Liver (tissue), 3 donors: ENCODE data around the gene HSD17B12.

Experiments used
- CTCF ChIP-seq: fragments of 150-350 bp; IDR thresholded peaks from 2 replicates; pipeline ENCODE4 v1.5.1; 2017; ENCODE audit warnings: improper control_type of control experiment, low read depth, low read length; ENCODE audit not compliant: missing input control
- EGR1 ChIP-seq, 2 donors: IDR thresholded peaks; 2 replicates each; pipeline ENCODE4 v1.6.1; 2016 to 2018; ENCODE audit warnings: antibody characterized with exemption in 2 of 2, low read depth in 2 of 2
- FOXA1 ChIP-seq: IDR thresholded peaks from 2 replicates; pipeline ENCODE4 v1.6.1; 2016; ENCODE audit warnings: antibody characterized with exemption
- GABPA ChIP-seq, 2 donors: IDR thresholded peaks in 1 of 2; conservative IDR thresholded peaks in 1 of 2; 2 replicates each; pipeline ENCODE4 v1.6.1; 2016; ENCODE audit warnings: antibody characterized with exemption in 2 of 2, mild to moderate bottlenecking in 1 of 2, moderate library complexity in 1 of 2
- JUND ChIP-seq, 2 donors: IDR thresholded peaks; 2 replicates each; pipeline ENCODE4 v1.6.1; 2016; ENCODE audit warnings: antibody characterized with exemption in 2 of 2
- MAX ChIP-seq: IDR thresholded peaks from 2 replicates; pipeline ENCODE4 v1.6.1; 2016; ENCODE audit warnings: antibody characterized with exemption
- RAD21 ChIP-seq, 2 donors: IDR thresholded peaks; 2 replicates each; pipeline ENCODE4 v1.6.1; 2016; ENCODE audit warnings: antibody characterized with exemption in 2 of 2, mild to moderate bottlenecking in 2 of 2
- SP1 ChIP-seq: IDR thresholded peaks from 2 replicates; pipeline ENCODE4 v1.6.1; 2018; ENCODE audit warnings: antibody characterized with exemption, mild to moderate bottlenecking
- TAF1 ChIP-seq: conservative IDR thresholded peaks from 2 replicates; pipeline ENCODE4 v1.6.1; 2016; ENCODE audit warnings: antibody characterized with exemption, mild to moderate bottlenecking
- YY1 ChIP-seq: IDR thresholded peaks from 2 replicates; pipeline ENCODE4 v1.6.1; 2016; ENCODE audit warnings: antibody characterized with exemption, mild to moderate bottlenecking
- ZBTB33 ChIP-seq: IDR thresholded peaks from 2 replicates; pipeline ENCODE4 v1.6.1; 2016; ENCODE audit warnings: antibody characterized with exemption
- TF ChIP-seq, protein P1 (sequence below): IDR thresholded peaks from 2 replicates; pipeline ENCODE4 v1.6.1; 2016; ENCODE audit warnings: antibody characterized with exemption, mild to moderate bottlenecking
- TF ChIP-seq, protein P2 (sequence below): IDR thresholded peaks from 2 replicates; pipeline ENCODE4 v1.6.1; 2016; ENCODE audit warnings: antibody characterized with exemption
- donor health status: healthy.
- donor health status: healthy.

- TF ChIP-seq CTCF: no peak
- no peak for TF ChIP-seq TAF1
- TF ChIP-seq RAD21 (IDR thresholded peaks at IDR 0.05): no peak
- no peak for TF ChIP-seq SP1
- TF ChIP-seq JUND (IDR thresholded peaks at IDR 0.05): no peak
- TF ChIP-seq EGR1 (IDR thresholded peaks at IDR 0.05; ENCODE audit: low read depth in 2 of 2): no peak
- TF ChIP-seq, protein P1, sequence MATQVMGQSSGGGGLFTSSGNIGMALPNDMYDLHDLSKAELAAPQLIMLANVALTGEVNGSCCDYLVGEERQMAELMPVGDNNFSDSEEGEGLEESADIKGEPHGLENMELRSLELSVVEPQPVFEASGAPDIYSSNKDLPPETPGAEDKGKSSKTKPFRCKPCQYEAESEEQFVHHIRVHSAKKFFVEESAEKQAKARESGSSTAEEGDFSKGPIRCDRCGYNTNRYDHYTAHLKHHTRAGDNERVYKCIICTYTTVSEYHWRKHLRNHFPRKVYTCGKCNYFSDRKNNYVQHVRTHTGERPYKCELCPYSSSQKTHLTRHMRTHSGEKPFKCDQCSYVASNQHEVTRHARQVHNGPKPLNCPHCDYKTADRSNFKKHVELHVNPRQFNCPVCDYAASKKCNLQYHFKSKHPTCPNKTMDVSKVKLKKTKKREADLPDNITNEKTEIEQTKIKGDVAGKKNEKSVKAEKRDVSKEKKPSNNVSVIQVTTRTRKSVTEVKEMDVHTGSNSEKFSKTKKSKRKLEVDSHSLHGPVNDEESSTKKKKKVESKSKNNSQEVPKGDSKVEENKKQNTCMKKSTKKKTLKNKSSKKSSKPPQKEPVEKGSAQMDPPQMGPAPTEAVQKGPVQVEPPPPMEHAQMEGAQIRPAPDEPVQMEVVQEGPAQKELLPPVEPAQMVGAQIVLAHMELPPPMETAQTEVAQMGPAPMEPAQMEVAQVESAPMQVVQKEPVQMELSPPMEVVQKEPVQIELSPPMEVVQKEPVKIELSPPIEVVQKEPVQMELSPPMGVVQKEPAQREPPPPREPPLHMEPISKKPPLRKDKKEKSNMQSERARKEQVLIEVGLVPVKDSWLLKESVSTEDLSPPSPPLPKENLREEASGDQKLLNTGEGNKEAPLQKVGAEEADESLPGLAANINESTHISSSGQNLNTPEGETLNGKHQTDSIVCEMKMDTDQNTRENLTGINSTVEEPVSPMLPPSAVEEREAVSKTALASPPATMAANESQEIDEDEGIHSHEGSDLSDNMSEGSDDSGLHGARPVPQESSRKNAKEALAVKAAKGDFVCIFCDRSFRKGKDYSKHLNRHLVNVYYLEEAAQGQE: no peak
- TF ChIP-seq YY1: no peak
- TF ChIP-seq GABPA (IDR thresholded peaks at IDR 0.05 in 1 of 2, conservative IDR thresholded peaks at IDR 0.05 in 1 of 2): no peak
- TF ChIP-seq MAX: no peak
- TF ChIP-seq ZBTB33: no peak
- TF ChIP-seq, protein P2, sequence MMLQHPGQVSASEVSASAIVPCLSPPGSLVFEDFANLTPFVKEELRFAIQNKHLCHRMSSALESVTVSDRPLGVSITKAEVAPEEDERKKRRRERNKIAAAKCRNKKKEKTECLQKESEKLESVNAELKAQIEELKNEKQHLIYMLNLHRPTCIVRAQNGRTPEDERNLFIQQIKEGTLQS: no peak
- no peak for TF ChIP-seq FOXA1
Measured at GRCh38 chr11:43646767-43647166, 33.8 kb upstream of the HSD17B12 start.
